ENCODE results near the gene SCAND1.

The SCAND1 gene

GRCh38 chr20:35903843-35904242 is 50.5 kb downstream of the SCAND1 start:
- no peak for DNase-seq
